T-helper 2 cell treated with Interferon-gamma antibody and Interleukin-4, amounts not matched to agents 5 μg/mL and 100 μg/mL, for 36 hours (primary cell): ENCODE data around the gene C6orf163.

Experiments
- DNase-seq: peaks from one replicate; pipeline ENCODE4 v3.0.0; 2021; ENCODE audit warnings: low spot score
- H3K27ac Mint-ChIP-seq: one replicate; pipeline ENCODE4 v1.8.0; 2021; ENCODE audit warnings: mild to moderate bottlenecking, mixed read lengths
- H3K27me3 Mint-ChIP-seq: one replicate; pipeline ENCODE4 v1.8.0; 2021; ENCODE audit warnings: low read depth, mixed read lengths
- H3K36me3 Mint-ChIP-seq: one replicate; pipeline ENCODE4 v1.8.0; 2021; ENCODE audit warnings: low read depth, mixed read lengths
- H3K4me1 Mint-ChIP-seq: one replicate; pipeline ENCODE4 v1.8.0; 2021; ENCODE audit warnings: low read depth, mixed read lengths
- H3K4me3 Mint-ChIP-seq: one replicate; pipeline ENCODE4 v1.8.0; 2022; ENCODE audit warnings: mild to moderate bottlenecking, moderate library complexity, mixed read lengths
- H3K9me3 Mint-ChIP-seq: one replicate; pipeline ENCODE4 v1.8.0; 2021; ENCODE audit warnings: mixed read lengths

The C6orf163 gene

GRCh38 chr6:87375315-87375714 is 30.7 kb downstream of the C6orf163 start:
- H3K9me3 Mint-ChIP-seq = no peaks in the 10 kb centered on the region
- peaks cover 6% of the 10 kb centered on the region for H3K4me1 Mint-ChIP-seq
- no peaks in the 10 kb centered on the region for H3K27me3 Mint-ChIP-seq
- H3K36me3 Mint-ChIP-seq = no peaks in the 10 kb centered on the region
- DNase-seq = no peak
- no peak overlapping the region for H3K27ac Mint-ChIP-seq
- H3K4me3 Mint-ChIP-seq = no peak overlapping the region

GRCh38 chr6:87376643-87377042 is 32.0 kb downstream of the C6orf163 start:
- Mint-ChIP-seq H3K36me3 (no peaks in the 10 kb centered on the region), H3K27me3 (no peaks in the 10 kb centered on the region)

GRCh38 chr6:87378947-87379346 is 34.3 kb downstream of the C6orf163 start:
- no peaks in the 10 kb centered on the region for H3K9me3 Mint-ChIP-seq
- H3K27me3 Mint-ChIP-seq = no peaks in the 10 kb centered on the region
- H3K36me3 Mint-ChIP-seq = no peaks in the 10 kb centered on the region
- H3K27ac Mint-ChIP-seq = no peak overlapping the region
- H3K4me1 Mint-ChIP-seq = peaks cover 6% of the 10 kb centered on the region
- no peak overlapping the region for H3K4me3 Mint-ChIP-seq
- DNase-seq = no peak

More at GRCh38 chr6:87376643-87377042, 32.0 kb downstream of the C6orf163 start:
- Mint-ChIP-seq H3K4me1 (peaks cover 6% of the 10 kb centered on the region), H3K9me3 (no peaks in the 10 kb centered on the region), H3K4me3 (no peak overlapping the region), H3K27ac (no peak overlapping the region)
- DNase-seq = no peak

GRCh38 chr6:87382861-87383260 is 38.2 kb downstream of the C6orf163 start:
- Mint-ChIP-seq H3K4me3 (no peak overlapping the region), H3K9me3 (no peaks in the 10 kb centered on the region), H3K27me3 (no peaks in the 10 kb centered on the region), H3K4me1 (peaks cover 6% of the 10 kb centered on the region), H3K27ac (no peak overlapping the region), H3K36me3 (no peaks in the 10 kb centered on the region)
- no peak for DNase-seq

- H3K36me3 Mint-ChIP-seq = no peaks in the 10 kb centered on the region
- no peak overlapping the region for H3K27ac Mint-ChIP-seq
- no peaks in the 10 kb centered on the region for H3K27me3 Mint-ChIP-seq
- no peaks in the 10 kb centered on the region for H3K9me3 Mint-ChIP-seq
- H3K4me1 Mint-ChIP-seq = peaks cover 2% of the 10 kb centered on the region
- no peak for DNase-seq
- no peak overlapping the region for H3K4me3 Mint-ChIP-seq
Observed at GRCh38 chr6:87384038-87384437, 39.4 kb downstream of the C6orf163 start.

GRCh38 chr6:87384449-87384848 is 39.8 kb downstream of the C6orf163 start:
- Mint-ChIP-seq H3K4me3 (no peak overlapping the region), H3K9me3 (no peaks in the 10 kb centered on the region), H3K27me3 (no peaks in the 10 kb centered on the region), H3K36me3 (no peaks in the 10 kb centered on the region), H3K4me1 (no peaks in the 10 kb centered on the region), H3K27ac (no peak overlapping the region)
- no peak for DNase-seq

GRCh38 chr6:87391334-87391733 is 46.7 kb downstream of the C6orf163 start:
- no peak for DNase-seq
- Mint-ChIP-seq H3K4me1 (no peaks in the 10 kb centered on the region), H3K36me3 (no peaks in the 10 kb centered on the region), H3K27ac (no peak overlapping the region), H3K9me3 (no peaks in the 10 kb centered on the region), H3K4me3 (no peak overlapping the region), H3K27me3 (no peaks in the 10 kb centered on the region)

- no peaks in the 10 kb centered on the region for H3K36me3 Mint-ChIP-seq
Observed at GRCh38 chr6:87393026-87393622, 48.5 kb downstream of the C6orf163 start.

GRCh38 chr6:87395431-87395830 is 50.8 kb downstream of the C6orf163 start:
- DNase-seq = no peak
- Mint-ChIP-seq H3K27me3 (no peaks in the 10 kb centered on the region), H3K36me3 (no peaks in the 10 kb centered on the region), H3K4me1 (no peaks in the 10 kb centered on the region), H3K4me3 (no peak overlapping the region), H3K27ac (no peak overlapping the region), H3K9me3 (no peaks in the 10 kb centered on the region)

More at GRCh38 chr6:87393026-87393622, 48.5 kb downstream of the C6orf163 start:
- no peaks in the 10 kb centered on the region for H3K4me1 Mint-ChIP-seq
- no peak overlapping the region for H3K4me3 Mint-ChIP-seq
- H3K9me3 Mint-ChIP-seq = no peaks in the 10 kb centered on the region
- no peak for DNase-seq
- H3K27me3 Mint-ChIP-seq = no peaks in the 10 kb centered on the region
- no peak overlapping the region for H3K27ac Mint-ChIP-seq

- no peak for DNase-seq
- no peaks in the 10 kb centered on the region for H3K9me3 Mint-ChIP-seq
- H3K27me3 Mint-ChIP-seq = no peaks in the 10 kb centered on the region
- H3K4me1 Mint-ChIP-seq = no peaks in the 10 kb centered on the region
- H3K4me3 Mint-ChIP-seq = no peak overlapping the region
- H3K27ac Mint-ChIP-seq = no peak overlapping the region
- H3K36me3 Mint-ChIP-seq = no peaks in the 10 kb centered on the region
Observed at GRCh38 chr6:87396595-87397392, 52.2 kb downstream of the C6orf163 start.

GRCh38 chr6:87397656-87398055 is 53.0 kb downstream of the C6orf163 start:
- no peaks in the 10 kb centered on the region for H3K27me3 Mint-ChIP-seq
- no peak for DNase-seq
- no peaks in the 10 kb centered on the region for H3K9me3 Mint-ChIP-seq
- H3K27ac Mint-ChIP-seq = no peak overlapping the region
- no peaks in the 10 kb centered on the region for H3K4me1 Mint-ChIP-seq
- no peak overlapping the region for H3K4me3 Mint-ChIP-seq
- H3K36me3 Mint-ChIP-seq = no peaks in the 10 kb centered on the region

GRCh38 chr6:87401832-87402231 is 57.2 kb downstream of the C6orf163 start:
- DNase-seq = no peak
- Mint-ChIP-seq H3K27ac (no peak overlapping the region), H3K4me3 (no peak overlapping the region), H3K36me3 (no peaks in the 10 kb centered on the region), H3K4me1 (no peaks in the 10 kb centered on the region), H3K9me3 (no peaks in the 10 kb centered on the region), H3K27me3 (peaks cover 19% of the 10 kb centered on the region)

GRCh38 chr6:87407561-87407900 is 62.9 kb downstream of the C6orf163 start:
- Mint-ChIP-seq H3K4me3 (peak overlapping the region; percentile 87), H3K36me3 (no peaks in the 10 kb centered on the region), H3K4me1 (peaks cover 6% of the 10 kb centered on the region), H3K9me3 (no peaks in the 10 kb centered on the region), H3K27ac (no peak overlapping the region), H3K27me3 (peaks cover 33% of the 10 kb centered on the region)
- DNase-seq = no peak

- H3K4me3 Mint-ChIP-seq = peak within 1 kb of the TSS; percentile 87
- no peaks in the 10 kb centered on the region for H3K36me3 Mint-ChIP-seq
- peak; percentile 74 for DNase-seq
- H3K27ac Mint-ChIP-seq = no peak within 1 kb of the TSS
- H3K27me3 Mint-ChIP-seq = peaks cover 33% of the 10 kb centered on the region
- H3K4me1 Mint-ChIP-seq = peaks cover 6% of the 10 kb centered on the region
- no peaks in the 10 kb centered on the region for H3K9me3 Mint-ChIP-seq
Observed at GRCh38 chr6:87407901-87408720, 63.5 kb downstream of the C6orf163 start, which contains the start of gene CFAP206. Gene CFAP206 (plus strand): TSS chr6:87407972. CDS start chr6:87409840, 1,868 bp downstream.
